Breast epithelium (tissue), 3 donors: Measurements from ENCODE around the gene VWA5B2.

Source experiments
- POLR2A ChIP-seq: fragments of 450-650 bp; IDR thresholded peaks from one replicate; pipeline ENCODE4 v1.6.1; 2016; ENCODE audit warnings: antibody characterized with exemption, mild to moderate bottlenecking, moderate library complexity
- POLR2AphosphoS5 ChIP-seq, 3 donors: sonication (generic); formaldehyde crosslinking; IDR thresholded peaks; one replicate each; pipeline ENCODE4 v1.6.1; 2017; ENCODE audit warnings: antibody characterized with exemption in 3 of 3

- TF ChIP-seq POLR2A (no peak), POLR2AphosphoS5 (IDR thresholded peaks at IDR 0.05) (no peak)
Observed at GRCh38 chr3:184180165-184180564, 49.2 kb upstream of the VWA5B2 start.
